OCI-LY3 (cell line): ENCODE results near the gene MX1.

Source experiments
- CTCF ChIP-seq: fragments of 200-600, 300-600 bp; sonication (generic); IDR thresholded peaks from 2 replicates; pipeline ENCODE4 v1.5.1; 2014; ENCODE audit warnings: antibody characterized with exemption, low read length, low read depth
- EZH2phosphoT487 ChIP-seq: fragments of 200-600 bp; shearing (Covaris generic); IDR thresholded peaks from 2 replicates; pipeline ENCODE4 v1.6.1; 2018; ENCODE audit warnings: antibody characterized with exemption, mixed run types, low read depth

- no peak for TF ChIP-seq CTCF
- no peak for TF ChIP-seq EZH2phosphoT487
These were observed 468 bp upstream of the MX1 start for GRCh38 chr21:41425588-41425953.
